Measurements from ENCODE around the gene ARL5C.
A peak's percentile ranks its signal among the peaks of the same experiment; 100 is the strongest.

The ARL5C gene

GRCh38 chr17:39116224-39116623 lies 49.7 kb downstream of the ARL5C start:
- peak in 8 of 10 donors; percentile 43 to 93 (median 69) for DNase-seq
- intact Hi-C loops (cut with DNase I): no loop called here

GRCh38 chr17:39115135-39115534 lies 50.8 kb downstream of the ARL5C start:
- DNase-seq: no peak
- intact Hi-C loops (cut with DNase I): no loop called here

GRCh38 chr17:39114723-39115122 lies 51.2 kb downstream of the ARL5C start:
- peak in 2 of 10 donors; percentile 20 to 86 for DNase-seq
- intact Hi-C loops (cut with DNase I): no loop called here

GRCh38 chr17:39113871-39114270 lies 52.1 kb downstream of the ARL5C start:
- no peak for DNase-seq
- intact Hi-C loops (cut with DNase I): no loop called here

- no peak for DNase-seq
- intact Hi-C loops (cut with DNase I): no loop called here
Measured at GRCh38 chr17:39110435-39111136, 55.4 kb downstream of the ARL5C start.

GRCh38 chr17:39108461-39109375 lies 57.2 kb downstream of the ARL5C start:
- intact Hi-C loops (cut with DNase I): no loop called here
- peak in 1 of 10 donors; percentile 74 for DNase-seq

GRCh38 chr17:39107973-39108372 lies 58.0 kb downstream of the ARL5C start:
- DNase-seq: no peak
- intact Hi-C loops (cut with DNase I): no loop called here

GRCh38 chr17:39107155-39107554 lies 58.8 kb downstream of the ARL5C start:
- no peak for DNase-seq
- intact Hi-C loops (cut with DNase I): no loop called here

All from posterior cingulate gyrus (tissue), 11 donors.